ENCODE measurements around the gene CDC42BPB.

CDC42BPB gene

GRCh38 chr14:102943454-102943853, 113.9 kb downstream of the CDC42BPB start:
- Histone ChIP-seq H2AFZ (no peak overlapping the region), H3K4me1 (no peaks in the 10 kb centered on the region), H3K9ac (no peak overlapping the region), H3K79me2 (no peaks in the 10 kb centered on the region), H3K4me2 (ENCODE audit: low read length) (no peak overlapping the region), H3K27ac (no peak overlapping the region), H3K36me3 (ENCODE audit: control insufficient read depth, insufficient read depth, low read length) (no peaks in the 10 kb centered on the region), H3K27me3 (ENCODE audit: control insufficient read depth, insufficient read depth, low read length) (no peaks in the 10 kb centered on the region), H3K4me3 (ENCODE audit: low read depth, low read length) (no peak overlapping the region), H3K9me3 (ENCODE audit: control insufficient read depth, low read length) (no peaks in the 10 kb centered on the region)
- no peak for TF ChIP-seq CTCF (IDR thresholded peaks at IDR 0.05)

GRCh38 chr14:102942069-102942468, 115.3 kb downstream of the CDC42BPB start:
- H2AFZ ChIP-seq: no peak overlapping the region
- no peaks in the 10 kb centered on the region for H3K4me1 ChIP-seq
- TF ChIP-seq CTCF (IDR thresholded peaks at IDR 0.05): no peak
- H3K36me3 ChIP-seq (ENCODE audit: control insufficient read depth, insufficient read depth, low read length): no peaks in the 10 kb centered on the region
- no peaks in the 10 kb centered on the region for H3K79me2 ChIP-seq
- no peak overlapping the region for H3K9ac ChIP-seq
- no peak overlapping the region for H3K27ac ChIP-seq
- H3K4me3 ChIP-seq (ENCODE audit: low read depth, low read length): no peak overlapping the region
- no peaks in the 10 kb centered on the region for H3K27me3 ChIP-seq (ENCODE audit: control insufficient read depth, insufficient read depth, low read length)
- no peak overlapping the region for H3K4me2 ChIP-seq (ENCODE audit: low read length)
- no peaks in the 10 kb centered on the region for H3K9me3 ChIP-seq (ENCODE audit: control insufficient read depth, low read length)

GRCh38 chr14:102941419-102942011, 115.8 kb downstream of the CDC42BPB start:
- H3K27ac ChIP-seq: no peak overlapping the region
- H3K27me3 ChIP-seq (ENCODE audit: control insufficient read depth, insufficient read depth, low read length): no peaks in the 10 kb centered on the region
- no peak overlapping the region for H3K9ac ChIP-seq
- no peaks in the 10 kb centered on the region for H3K9me3 ChIP-seq (ENCODE audit: control insufficient read depth, low read length)
- no peak for TF ChIP-seq CTCF (IDR thresholded peaks at IDR 0.05)
- no peaks in the 10 kb centered on the region for H3K36me3 ChIP-seq (ENCODE audit: control insufficient read depth, insufficient read depth, low read length)
- no peak overlapping the region for H3K4me2 ChIP-seq (ENCODE audit: low read length)
- H3K4me1 ChIP-seq: no peaks in the 10 kb centered on the region
- H3K4me3 ChIP-seq (ENCODE audit: low read depth, low read length): no peak overlapping the region
- H2AFZ ChIP-seq: no peak overlapping the region
- H3K79me2 ChIP-seq: no peaks in the 10 kb centered on the region

GRCh38 chr14:102940729-102941362, 116.5 kb downstream of the CDC42BPB start:
- no peak overlapping the region for H3K4me3 ChIP-seq (ENCODE audit: low read depth, low read length)
- no peaks in the 10 kb centered on the region for H3K9me3 ChIP-seq (ENCODE audit: control insufficient read depth, low read length)
- H3K79me2 ChIP-seq: no peaks in the 10 kb centered on the region
- no peak overlapping the region for H3K27ac ChIP-seq
- no peak for TF ChIP-seq CTCF (IDR thresholded peaks at IDR 0.05)
- H3K36me3 ChIP-seq (ENCODE audit: control insufficient read depth, insufficient read depth, low read length): no peaks in the 10 kb centered on the region
- no peaks in the 10 kb centered on the region for H3K27me3 ChIP-seq (ENCODE audit: control insufficient read depth, insufficient read depth, low read length)
- no peak overlapping the region for H2AFZ ChIP-seq
- no peak overlapping the region for H3K9ac ChIP-seq
- H3K4me1 ChIP-seq: no peaks in the 10 kb centered on the region
- no peak overlapping the region for H3K4me2 ChIP-seq (ENCODE audit: low read length)

All from parathyroid adenoma (tissue), 2 donors.